OCI-LY7 (cell line): ENCODE results near the gene HOXA7. TPM values are rescaled to one million over a fixed set of nuclear protein-coding genes. Genes with fewer than 3 reads are reported as not detected.
A peak's percentile ranks its signal among the peaks of the same experiment; 100 is the strongest.

Experiments used
- BruUV-seq: library from RNA; stranded (reverse); fragments of 400-500 nt; replicated peaks from 2 replicates; lab custom pipeline; 2021; lab: Mats Ljungman, UMichigan
- CTCF ChIA-PET: fragments of 300-600 bp; sonication (Branson Sonifier 250); formaldehyde crosslinking; loops from one replicate; lab custom pipeline; 2022; ENCODE audit warnings: antibody characterized with exemption; ENCODE audit not compliant: unreplicated experiment; lab: Charles Lee
- POLR2A ChIA-PET: fragments of 300-600 bp; sonication (Branson Sonifier 250); formaldehyde crosslinking; loops from one replicate; lab custom pipeline; 2022; ENCODE audit warnings: antibody characterized with exemption; lab: Charles Lee
- DNase-seq: peaks from one replicate; pipeline ENCODE4 v3.0.0-alpha.2; 2015; ENCODE audit warnings: low spot score
- H2AFZ ChIP-seq: fragments of 200-600 bp; sonication (generic), shearing (Covaris generic); 2 replicates; pipeline ENCODE4 v1.6.1; 2014; ENCODE audit warnings: mild to moderate bottlenecking, antibody characterized with exemption, low read length, moderate library complexity
- H3K27ac ChIP-seq: fragments of 200-600 bp; sonication (generic); 2 replicates; pipeline ENCODE4 v1.5.1; 2014; ENCODE audit warnings: mixed run types, low read depth, mild to moderate bottlenecking, moderate library complexity, low read length, inconsistent platforms; ENCODE audit not compliant: poor library complexity, severe bottlenecking
- H3K36me3 ChIP-seq: fragments of 200-600 bp; sonication (generic); 2 replicates; pipeline ENCODE4 v1.6.1; 2014; ENCODE audit warnings: mild to moderate bottlenecking, antibody characterized with exemption, low read length, moderate library complexity, mixed read lengths; ENCODE audit not compliant: insufficient read depth
- H3K4me1 ChIP-seq: fragments of 200-600 bp; sonication (generic); 2 replicates; pipeline ENCODE4 v1.5.1; 2014; ENCODE audit warnings: mild to moderate bottlenecking, low read length; ENCODE audit not compliant: insufficient read depth, poor library complexity, severe bottlenecking
- H3K4me2 ChIP-seq: fragments of 200-600 bp; sonication (generic); 2 replicates; pipeline ENCODE4 v1.6.1; 2014; ENCODE audit warnings: mild to moderate bottlenecking, low read length
- H3K4me3 ChIP-seq: fragments of 200-600 bp; sonication (generic); 2 replicates; pipeline ENCODE4 v1.5.1; 2014; ENCODE audit warnings: mild to moderate bottlenecking, low read depth, low read length; ENCODE audit not compliant: poor library complexity, severe bottlenecking
- H3K79me2 ChIP-seq: fragments of 200-600 bp; sonication (generic); 2 replicates; pipeline ENCODE4 v1.6.1; 2016; ENCODE audit warnings: low read depth, mild to moderate bottlenecking, low read length, moderate library complexity, mixed read lengths; ENCODE audit not compliant: insufficient read depth
- H3K9me2 ChIP-seq: fragments of 200-600 bp; sonication (generic); 2 replicates; pipeline ENCODE4 v1.6.1; 2016; ENCODE audit warnings: mild to moderate bottlenecking, low read length, mixed read lengths; ENCODE audit not compliant: insufficient read depth
- H3K9me3 ChIP-seq: fragments of 200-600 bp; sonication (generic); 2 replicates; pipeline ENCODE4 v1.6.1; 2014; ENCODE audit warnings: mild to moderate bottlenecking, mixed run types, low read length, mixed read lengths
- H4K20me1 ChIP-seq: fragments of 200-600 bp; sonication (generic); 2 replicates; pipeline ENCODE4 v1.6.1; 2014; ENCODE audit warnings: mild to moderate bottlenecking, antibody characterized with exemption, low read length, moderate library complexity, mixed read lengths; ENCODE audit not compliant: insufficient read depth
- EZH2phosphoT487 ChIP-seq: fragments of 200-600 bp; sonication (generic); IDR thresholded peaks from 2 replicates; pipeline ENCODE4 v1.6.1; 2018; ENCODE audit warnings: low read depth, borderline replicate concordance, mild to moderate bottlenecking, mixed run types, antibody characterized with exemption, low read length, moderate library complexity, mixed read lengths
- intact Hi-C: fragments of 100-400 bp; cut with micrococcal nuclease; formaldehyde crosslinking; loops from one replicate; pipeline ENCODE4 v1.10.0; 2022; ENCODE audit not compliant: unreplicated experiment
- total RNA-seq, 2 experiments: library from RNA; depleted of rRNA in 1 of 2; stranded (reverse); fragments of >200 nt in 1 of 2; shearing (Covaris generic) in 1 of 2; gene quantifications; 2 replicates each; pipeline ENCODE4 v1.2.3, GENCODE V29; 2014 to 2022
- TF ChIP-seq, protein P1 (sequence below): fragments of 200-600 bp; sonication (generic); conservative IDR thresholded peaks from 2 replicates; pipeline ENCODE4 v1.5.1; 2014; ENCODE audit warnings: mild to moderate bottlenecking, antibody characterized with exemption, low read length, moderate library complexity, mixed read lengths

HOXA7 gene
- total RNA-seq, 2 experiments from 2014 or later = 1.2 to 6.0 TPM

GRCh38 chr7:27157702-27158431 lies 1.4 kb upstream of the HOXA7 start:
- Histone ChIP-seq H3K9me3 (no peaks in the 10 kb centered on the region), H3K4me1 (peaks cover 26% of the 10 kb centered on the region), H3K79me2 (no peaks in the 10 kb centered on the region), H3K9me2 (no peaks in the 10 kb centered on the region), H3K4me2 (no peak overlapping the region), H2AFZ (no peak overlapping the region), H3K36me3 (no peaks in the 10 kb centered on the region), H4K20me1 (no peaks in the 10 kb centered on the region), H3K4me3 (no peak overlapping the region), H3K27ac (no peak overlapping the region)
- CTCF ChIA-PET = no interaction called here
- no TSS peak for BruUV-seq
- intact Hi-C loops = loop anchor here (10.0 kb wide), 1 partner anchor 1263 kb away; no protein-coding TSS in a partner anchor
- POLR2A ChIA-PET = no interaction called here
- DNase-seq = no peak
- TF ChIP-seq, protein P1, sequence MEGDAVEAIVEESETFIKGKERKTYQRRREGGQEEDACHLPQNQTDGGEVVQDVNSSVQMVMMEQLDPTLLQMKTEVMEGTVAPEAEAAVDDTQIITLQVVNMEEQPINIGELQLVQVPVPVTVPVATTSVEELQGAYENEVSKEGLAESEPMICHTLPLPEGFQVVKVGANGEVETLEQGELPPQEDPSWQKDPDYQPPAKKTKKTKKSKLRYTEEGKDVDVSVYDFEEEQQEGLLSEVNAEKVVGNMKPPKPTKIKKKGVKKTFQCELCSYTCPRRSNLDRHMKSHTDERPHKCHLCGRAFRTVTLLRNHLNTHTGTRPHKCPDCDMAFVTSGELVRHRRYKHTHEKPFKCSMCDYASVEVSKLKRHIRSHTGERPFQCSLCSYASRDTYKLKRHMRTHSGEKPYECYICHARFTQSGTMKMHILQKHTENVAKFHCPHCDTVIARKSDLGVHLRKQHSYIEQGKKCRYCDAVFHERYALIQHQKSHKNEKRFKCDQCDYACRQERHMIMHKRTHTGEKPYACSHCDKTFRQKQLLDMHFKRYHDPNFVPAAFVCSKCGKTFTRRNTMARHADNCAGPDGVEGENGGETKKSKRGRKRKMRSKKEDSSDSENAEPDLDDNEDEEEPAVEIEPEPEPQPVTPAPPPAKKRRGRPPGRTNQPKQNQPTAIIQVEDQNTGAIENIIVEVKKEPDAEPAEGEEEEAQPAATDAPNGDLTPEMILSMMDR = no peak
- TF ChIP-seq EZH2phosphoT487 = no peak

GRCh38 chr7:27156916-27157701 lies 634 bp upstream of the HOXA7 start:
- Histone ChIP-seq H3K36me3 (no peaks in the 10 kb centered on the region), H3K9me2 (no peaks in the 10 kb centered on the region), H3K27ac (no peak overlapping the region), H3K4me2 (0 out of 2 replicates have a peak overlapping the region, but pooled peaks have one; percentile 84), H3K9me3 (no peaks in the 10 kb centered on the region), H2AFZ (peak overlapping the region; percentile 99; the same call in 1 of the 2 replicates), H3K4me1 (peaks cover 30% of the 10 kb centered on the region), H3K79me2 (no peaks in the 10 kb centered on the region), H4K20me1 (no peaks in the 10 kb centered on the region), H3K4me3 (no peak overlapping the region)
- POLR2A ChIA-PET = no interaction called here
- no peak for DNase-seq
- BruUV-seq = no TSS peak
- intact Hi-C loops = loop anchor here (10.0 kb wide), 1 partner anchor 1262 kb away; no protein-coding TSS in a partner anchor
- TF ChIP-seq, protein P1 = no peak
- TF ChIP-seq EZH2phosphoT487 = no peak
- CTCF ChIA-PET = no interaction called here
